HL-60 (cell line): ENCODE measurements around the gene AP3S2.

Source experiments
- DNase-seq, 2 experiments: peaks; one replicate each; pipeline ENCODE4 v3.0.0-alpha.2; 2010 to 2020; ENCODE audit warnings: low read depth in 1 of 2, low spot score in 1 of 2
- H3K27ac ChIP-seq: fragments of 250-450 bp; sonication (Bioruptor Pico); replicated peaks from 2 replicates; pipeline ENCODE4 v1.5.1; 2020; ENCODE audit warnings: mild to moderate bottlenecking, moderate library complexity
- H3K27me3 ChIP-seq: fragments of 250-450 bp; sonication (Bioruptor Pico); 2 replicates; pipeline ENCODE4 v1.5.1; 2021; ENCODE audit warnings: mild to moderate bottlenecking, moderate library complexity; ENCODE audit not compliant: insufficient read depth, poor library complexity, severe bottlenecking
- H3K4me3 ChIP-seq: replicated peaks from 2 replicates; pipeline ENCODE4 v1.5.1; 2011; ENCODE audit warnings: mild to moderate bottlenecking, control low read depth, low read length; ENCODE audit not compliant: insufficient read depth
- CTCF ChIP-seq: IDR thresholded peaks from one replicate; pipeline ENCODE4 v1.5.1; 2011; ENCODE audit warnings: low read length, control low read depth, inconsistent platforms; ENCODE audit not compliant: insufficient read depth
- GABPA ChIP-seq: IDR thresholded peaks from 2 replicates; pipeline ENCODE4 v1.6.1; 2012; ENCODE audit warnings: low read depth
- POLR2AphosphoS5 ChIP-seq: IDR thresholded peaks from 2 replicates; pipeline ENCODE4 v1.6.1; 2012; ENCODE audit warnings: low read depth
- REST ChIP-seq: IDR thresholded peaks from 2 replicates; pipeline ENCODE4 v1.6.1; 2012; ENCODE audit warnings: low read depth; ENCODE audit not compliant: insufficient replicate concordance
- SPI1 ChIP-seq: IDR thresholded peaks from 2 replicates; pipeline ENCODE4 v1.6.1; 2012; ENCODE audit warnings: low read depth, mild to moderate bottlenecking, borderline replicate concordance

AP3S2 gene

GRCh38 chr15:89926158-89926557, 32.4 kb upstream of the AP3S2 start:
- no peak for DNase-seq
- TF ChIP-seq POLR2AphosphoS5 (no peak), SPI1 (no peak), GABPA (no peak), REST (no peak), CTCF (no peak)
- Histone ChIP-seq H3K4me3 (no peak overlapping the region), H3K27ac (no peak overlapping the region), H3K27me3 (no peaks in the 10 kb centered on the region)

GRCh38 chr15:89917442-89918101, 23.8 kb upstream of the AP3S2 start:
- Histone ChIP-seq H3K27ac (no peak overlapping the region), H3K4me3 (no peak overlapping the region), H3K27me3 (no peaks in the 10 kb centered on the region)
- DNase-seq, result no peak
- no peak for TF ChIP-seq POLR2AphosphoS5
- TF ChIP-seq SPI1, result no peak
- TF ChIP-seq REST, result no peak
- no peak for TF ChIP-seq CTCF
- TF ChIP-seq GABPA, result no peak

GRCh38 chr15:89916660-89917059, 22.9 kb upstream of the AP3S2 start:
- TF ChIP-seq REST (no peak), CTCF (no peak), POLR2AphosphoS5 (no peak), SPI1 (no peak), GABPA (no peak)
- H3K27ac ChIP-seq, result no peak overlapping the region
- no peaks in the 10 kb centered on the region for H3K27me3 ChIP-seq
- DNase-seq, result no peak
- H3K4me3 ChIP-seq, result no peak overlapping the region
